Esophagus (tissue), 2 donors: Measurements from ENCODE around the gene DYNC1I2. TPM values are rescaled to one million over a fixed set of nuclear protein-coding genes. Genes with fewer than 3 reads are reported as not detected.

Source experiments
- H3K27ac ChIP-seq, 2 donors: one replicate each; pipeline ENCODE4 v1.5.1; 2013; ENCODE audit warnings: low read depth in 2 of 2, mild to moderate bottlenecking in 2 of 2, inconsistent platforms in 1 of 2, low read length in 1 of 2, moderate library complexity in 1 of 2
- H3K27me3 ChIP-seq, 2 donors: one replicate each; pipeline ENCODE4 v1.6.1; 2013; ENCODE audit warnings: low read length in 2 of 2, control low read depth in 1 of 2, mild to moderate bottlenecking in 1 of 2; ENCODE audit not compliant: insufficient read depth in 2 of 2, control insufficient read depth in 1 of 2
- H3K36me3 ChIP-seq, 2 donors: one replicate each; pipeline ENCODE4 v1.6.1; 2013; ENCODE audit warnings: low read length in 1 of 2; ENCODE audit not compliant: control insufficient read depth in 2 of 2, insufficient read depth in 2 of 2
- H3K4me1 ChIP-seq, 2 donors: one replicate each; pipeline ENCODE4 v1.6.1; 2013; ENCODE audit warnings: low read length in 1 of 2; ENCODE audit not compliant: control insufficient read depth in 2 of 2, insufficient read depth in 2 of 2
- H3K4me3 ChIP-seq, 2 donors: one replicate each; pipeline ENCODE4 v1.5.1; 2013; ENCODE audit warnings: low read length in 2 of 2, mild to moderate bottlenecking in 2 of 2, low read depth in 1 of 2, moderate library complexity in 1 of 2
- H3K9me3 ChIP-seq, 2 donors: one replicate each; pipeline ENCODE4 v1.6.1; 2013; ENCODE audit warnings: mild to moderate bottlenecking in 2 of 2, low read depth in 1 of 2, low read length in 1 of 2, moderate library complexity in 1 of 2; ENCODE audit not compliant: control insufficient read depth in 2 of 2, insufficient read depth in 1 of 2
- WGBS, 2 donors: extraction: QIAGEN DNeasy Blood & Tissue Kit; methylation state at CpG; one replicate each; pipeline ENCODE4 v1.1.7; 2013; 5-methylcytosine and 5-hydroxymethylcytosine counted together
- polyA plus RNA-seq, 2 donors: library from polyadenylated mRNA; stranded (reverse); fragments of 200-250 nt; gene quantifications; one replicate each; pipeline ENCODE4 v1.2.3, GENCODE V29; 2013
- donor health status: healthy with polysubstance abuse.
- donor health status: Bipolar disorder and iron deficiency.

The DYNC1I2 gene
- polyA plus RNA-seq, 2 donors: 45.0 to 73.9 TPM

DNA sequence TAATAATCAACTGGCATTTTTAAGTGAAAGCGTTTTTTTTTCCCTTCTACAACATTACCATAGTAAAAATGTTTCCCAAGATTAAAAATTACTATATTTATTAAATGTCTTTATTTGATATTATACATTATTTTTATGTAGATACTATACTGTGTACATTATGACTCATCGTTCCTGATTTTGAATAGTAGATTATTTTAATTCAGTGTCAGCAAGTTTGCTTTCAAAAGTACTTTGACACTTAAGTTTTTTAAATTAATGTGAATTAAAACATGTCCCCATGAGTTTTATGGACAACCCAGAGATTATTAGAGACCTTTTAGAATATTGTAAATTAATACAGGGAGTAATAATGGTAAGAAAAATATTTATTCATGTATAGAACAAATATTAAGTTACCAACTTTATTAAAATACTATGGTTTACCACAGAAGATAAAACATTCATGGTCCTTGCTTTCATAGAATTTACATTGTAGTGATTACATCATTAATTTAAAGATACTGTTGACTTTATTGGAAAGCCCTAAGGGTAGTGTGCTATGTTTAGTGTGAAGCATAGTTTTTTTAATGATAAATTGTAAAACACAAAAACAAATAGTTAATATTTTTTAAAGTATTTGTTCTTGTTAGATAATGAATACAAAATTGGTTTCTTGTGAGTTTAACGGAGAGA, 21.9 kb downstream of the DYNC1I2 start:
- Histone ChIP-seq H3K27me3 (no peaks in the 10 kb centered on the region), H3K4me3 (no peak overlapping the region), H3K27ac (no peak overlapping the region), H3K36me3 (no peaks in the 10 kb centered on the region), H3K4me1 (no peaks in the 10 kb centered on the region), H3K9me3 (no peaks in the 10 kb centered on the region)
- 74 to 75% methylated on average over 3 of the region's 3 CpGs for WGBS, 2 donors

DNA sequence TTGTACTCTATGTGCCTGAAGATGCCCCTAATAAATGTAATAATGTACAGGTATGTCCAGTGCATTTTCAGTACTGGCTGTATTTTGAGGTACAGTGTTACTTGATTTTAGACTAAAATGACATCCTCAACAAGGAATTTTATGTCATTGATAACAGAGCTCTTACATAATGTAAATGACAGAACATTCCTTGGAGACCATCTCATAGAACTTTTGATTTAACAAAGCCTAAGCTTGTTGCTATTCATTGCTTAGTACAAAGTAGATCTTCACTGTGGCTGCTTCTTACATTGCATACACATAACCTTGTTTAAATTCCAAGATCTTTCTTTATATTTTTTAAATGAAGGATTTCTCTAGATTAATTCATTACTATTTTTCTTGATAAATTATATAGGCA, 24.1 kb downstream of the DYNC1I2 start:
- no peaks in the 10 kb centered on the region for H3K9me3 ChIP-seq
- H3K27ac ChIP-seq: no peak overlapping the region
- H3K4me3 ChIP-seq: no peak overlapping the region
- no peaks in the 10 kb centered on the region for H3K27me3 ChIP-seq
- no peaks in the 10 kb centered on the region for H3K4me1 ChIP-seq
- no peaks in the 10 kb centered on the region for H3K36me3 ChIP-seq

DNA sequence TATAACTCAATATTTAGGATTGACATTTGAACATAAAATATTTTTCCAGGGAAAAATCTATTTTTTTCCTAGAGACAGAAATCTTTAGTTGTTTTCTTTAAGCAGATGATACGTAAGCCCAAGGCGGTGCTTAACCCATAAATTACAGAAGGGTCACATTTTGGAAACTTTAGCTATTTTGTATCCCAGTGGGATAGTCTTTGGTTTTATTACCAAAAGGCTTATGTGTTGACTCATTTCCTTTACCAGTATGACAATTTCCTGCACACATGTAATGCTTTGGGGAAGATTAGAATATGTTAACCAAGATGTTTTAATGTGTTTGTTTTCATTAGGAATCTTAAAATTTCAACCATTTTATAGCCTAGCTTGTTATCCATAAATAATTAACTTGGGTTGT, 24.8 kb downstream of the DYNC1I2 start:
- Histone ChIP-seq H3K4me1 (no peaks in the 10 kb centered on the region), H3K36me3 (no peaks in the 10 kb centered on the region), H3K9me3 (no peaks in the 10 kb centered on the region), H3K27ac (no peak overlapping the region), H3K27me3 (no peaks in the 10 kb centered on the region), H3K4me3 (no peak overlapping the region)
- WGBS, 2 donors: 76 to 89% methylated on average over 2 of the region's 2 CpGs

DNA sequence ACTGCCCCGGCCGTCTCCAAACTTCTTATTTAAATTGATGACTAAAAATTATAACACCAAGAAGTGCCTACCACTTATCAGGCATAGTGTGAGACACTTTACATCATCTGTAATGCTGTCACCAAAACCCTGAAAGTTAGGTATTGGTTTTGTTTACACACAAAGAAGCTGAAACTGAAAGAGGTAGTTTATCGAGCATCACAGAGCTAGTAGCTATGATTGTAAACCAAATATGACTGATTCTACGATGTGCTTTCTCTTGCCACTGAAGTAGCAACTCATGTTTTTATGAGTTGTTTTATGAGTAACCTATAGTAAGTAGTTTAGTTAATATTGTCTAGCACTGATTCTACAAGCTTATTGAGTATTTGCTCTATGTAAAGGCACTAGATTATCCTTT, 31.5 kb downstream of the DYNC1I2 start:
- WGBS, 2 donors: 86 to 91% methylated on average over 4 of the region's 4 CpGs
- no peaks in the 10 kb centered on the region for H3K36me3 ChIP-seq
- H3K27me3 ChIP-seq: no peaks in the 10 kb centered on the region
- H3K4me3 ChIP-seq: no peak overlapping the region
- no peak overlapping the region for H3K27ac ChIP-seq
- no peaks in the 10 kb centered on the region for H3K4me1 ChIP-seq
- H3K9me3 ChIP-seq: no peaks in the 10 kb centered on the region

DNA sequence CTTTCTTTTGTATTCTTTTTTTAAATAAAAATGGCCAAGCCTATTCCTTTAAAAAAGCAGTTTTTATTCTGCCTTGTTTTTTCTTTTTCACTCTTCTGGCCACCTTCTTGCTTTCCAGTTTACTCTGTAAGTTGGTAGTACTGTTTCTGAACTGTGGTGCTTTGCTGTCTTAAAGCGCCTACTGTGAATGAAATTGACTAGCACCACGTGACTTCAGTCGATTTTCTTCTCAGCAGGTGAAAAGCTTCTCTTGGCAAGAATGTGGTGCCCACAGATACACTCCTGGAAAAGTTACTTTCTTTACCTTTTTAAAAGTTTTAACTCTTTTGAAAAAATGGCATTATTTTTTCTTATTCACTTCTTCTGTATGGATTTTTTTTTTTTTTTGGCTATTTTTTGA, 32.4 kb downstream of the DYNC1I2 start:
- H3K4me1 ChIP-seq: no peaks in the 10 kb centered on the region
- no peaks in the 10 kb centered on the region for H3K9me3 ChIP-seq
- no peaks in the 10 kb centered on the region for H3K27me3 ChIP-seq
- 94 to 98% methylated on average over 3 of the region's 3 CpGs for WGBS, 2 donors
- H3K4me3 ChIP-seq: no peak overlapping the region
- no peak overlapping the region for H3K27ac ChIP-seq
- H3K36me3 ChIP-seq: peaks cover 0 to 4% of the 10 kb centered on the region in 2 donors

DNA sequence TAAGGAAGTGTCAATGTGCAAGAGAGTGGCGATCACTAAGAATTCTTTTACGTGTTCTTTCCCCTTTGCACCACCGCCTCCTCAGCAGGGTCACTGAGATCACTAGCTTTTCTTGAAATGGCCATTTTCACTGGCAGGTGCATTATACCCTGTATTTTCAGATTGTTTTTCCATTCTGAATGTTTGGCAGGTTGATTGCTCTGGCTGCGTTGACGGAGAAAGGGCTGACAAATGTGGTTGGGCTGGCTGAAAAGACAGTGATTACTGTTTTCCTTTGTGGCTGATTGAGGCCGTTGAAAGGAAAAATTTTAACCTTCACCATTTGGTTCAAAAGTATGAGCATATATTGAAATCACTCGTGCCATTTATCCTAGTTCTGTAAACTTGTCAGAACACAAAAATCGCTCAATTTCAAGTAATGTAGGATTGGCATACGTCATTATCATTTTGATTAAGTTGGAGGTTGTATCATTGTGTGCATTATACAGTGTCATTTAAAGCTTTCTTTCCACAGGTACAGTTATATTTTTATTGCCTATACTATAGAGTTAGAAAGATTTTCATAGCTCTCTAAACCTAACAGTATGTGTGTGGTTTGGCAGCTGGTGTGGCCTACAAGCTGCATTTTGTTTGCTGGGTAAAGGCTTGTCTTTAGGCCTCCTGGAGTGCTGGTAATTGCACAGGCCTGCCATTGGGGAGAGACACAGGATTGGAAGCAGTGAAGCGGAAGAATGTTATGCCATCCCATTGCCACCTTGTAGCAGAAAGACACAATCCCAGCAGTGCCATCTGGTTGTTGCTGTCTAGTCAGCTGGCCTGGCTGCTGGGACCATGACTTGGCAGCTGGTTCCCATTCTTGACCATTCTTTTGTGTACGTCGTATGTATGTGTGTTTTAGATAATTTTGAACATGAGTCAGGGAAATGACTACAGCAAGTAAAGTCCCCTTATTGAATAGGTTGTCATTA, 36.7 kb downstream of the DYNC1I2 start:
- no peaks in the 10 kb centered on the region for H3K4me1 ChIP-seq
- WGBS, 2 donors: 81 to 87% methylated on average over 12 of the region's 12 CpGs
- H3K4me3 ChIP-seq: no peak overlapping the region
- H3K9me3 ChIP-seq: no peaks in the 10 kb centered on the region
- H3K27me3 ChIP-seq: no peaks in the 10 kb centered on the region
- no peak overlapping the region for H3K27ac ChIP-seq
- H3K36me3 ChIP-seq: peaks cover 0 to 4% of the 10 kb centered on the region in 2 donors

DNA sequence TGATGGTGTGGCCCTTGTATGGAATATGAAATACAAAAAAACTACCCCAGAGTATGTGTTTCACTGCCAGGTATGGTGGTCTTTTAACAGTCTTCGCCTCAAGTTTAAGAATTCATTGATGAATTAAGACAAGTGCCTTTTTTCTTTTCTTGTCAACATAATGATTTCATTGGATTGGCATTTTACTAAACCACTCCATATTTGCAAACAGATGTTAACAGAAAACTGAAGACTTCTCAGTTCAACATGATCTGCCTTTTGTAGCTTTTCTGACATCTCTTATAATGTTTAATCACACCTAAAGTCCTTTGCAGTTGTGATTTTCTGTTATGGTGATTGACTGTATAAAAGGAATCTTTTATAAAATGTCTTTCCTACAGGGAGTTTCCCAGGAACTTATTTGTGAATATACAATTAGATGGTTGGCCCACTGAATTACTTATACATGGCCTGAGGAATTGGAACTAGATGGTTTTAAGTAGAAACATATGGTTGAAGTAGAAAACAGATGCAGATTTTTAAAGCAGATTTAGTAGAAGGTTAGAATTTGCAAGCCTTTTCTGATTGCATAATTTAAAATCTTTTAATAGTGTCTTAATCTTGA, 39.7 kb downstream of the DYNC1I2 start:
- 92 to 94% methylated on average over 1 of the region's 1 CpG for WGBS, 2 donors
- Histone ChIP-seq H3K4me3 (no peak overlapping the region), H3K27me3 (no peaks in the 10 kb centered on the region), H3K27ac (no peak overlapping the region), H3K4me1 (no peaks in the 10 kb centered on the region), H3K9me3 (no peaks in the 10 kb centered on the region), H3K36me3 (peaks cover 0 to 8% of the 10 kb centered on the region in 2 donors)

DNA sequence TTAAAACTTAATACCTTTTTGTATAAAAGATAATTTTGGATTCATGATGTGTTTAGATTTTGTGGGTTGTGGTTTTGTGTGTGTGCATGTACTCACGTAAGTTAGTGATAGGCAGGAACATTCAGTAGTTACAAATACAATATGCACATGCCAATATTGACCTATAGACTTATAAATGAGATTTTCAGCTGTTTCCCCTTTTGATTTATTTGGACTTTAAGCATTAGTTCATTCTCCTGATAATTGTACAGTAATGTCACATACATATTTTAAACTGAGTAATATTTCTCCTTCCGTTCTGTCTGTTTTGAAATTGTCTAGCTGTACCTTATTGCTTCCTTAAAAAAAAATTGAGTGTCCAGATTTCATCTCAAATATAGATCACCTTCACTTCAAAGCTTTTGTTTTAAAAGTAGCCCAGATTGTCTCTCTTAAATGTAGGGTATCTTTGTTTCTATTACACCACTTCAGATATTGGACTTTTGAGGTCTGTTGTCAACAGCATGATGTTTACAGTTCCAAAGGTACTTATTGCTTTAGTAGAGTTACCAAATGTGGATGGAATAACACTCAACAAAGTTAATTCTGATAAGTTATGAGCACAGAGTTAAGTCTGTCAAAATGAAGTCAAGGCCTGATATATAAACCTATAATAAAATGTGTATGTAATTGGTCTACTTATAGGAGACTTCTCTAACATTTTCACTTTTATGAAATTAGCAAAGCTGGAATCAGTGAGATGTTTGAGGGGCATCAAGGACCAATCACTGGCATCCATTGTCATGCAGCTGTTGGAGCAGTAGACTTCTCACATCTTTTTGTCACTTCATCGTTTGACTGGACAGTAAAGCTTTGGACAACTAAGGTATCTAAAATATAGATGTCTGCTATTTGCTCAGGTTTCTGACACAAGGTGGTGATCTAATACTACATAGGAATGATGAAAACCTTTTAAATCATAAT, 42.0 kb downstream of the DYNC1I2 start:
- no peak overlapping the region for H3K4me3 ChIP-seq
- H3K36me3 ChIP-seq: peaks cover under 1 to 8% of the 10 kb centered on the region in 2 donors
- H3K27ac ChIP-seq: no peak overlapping the region
- 76 to 89% methylated on average over 3 of the region's 3 CpGs for WGBS, 2 donors
- H3K27me3 ChIP-seq: no peaks in the 10 kb centered on the region
- no peaks in the 10 kb centered on the region for H3K9me3 ChIP-seq
- no peaks in the 10 kb centered on the region for H3K4me1 ChIP-seq

DNA sequence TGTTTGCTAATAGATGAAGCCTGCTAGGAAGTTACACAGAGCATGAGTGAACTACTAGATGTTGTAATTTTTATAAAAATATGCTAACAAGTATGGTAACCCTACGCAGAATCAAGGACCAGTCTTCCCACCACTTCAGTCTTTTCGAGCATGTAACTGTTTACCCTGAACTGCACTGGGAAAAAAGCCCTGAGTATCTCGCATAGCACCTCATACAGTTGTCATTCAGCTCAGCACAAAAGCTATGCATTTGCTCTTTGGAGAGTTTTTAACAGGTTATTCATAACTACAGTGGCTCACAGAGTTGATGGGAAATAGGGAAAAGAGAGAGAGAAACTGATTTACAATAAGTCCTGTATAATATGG, 42.7 kb downstream of the DYNC1I2 start:
- 65 to 67% methylated on average over 3 of the region's 3 CpGs for WGBS, 2 donors
- no peaks in the 10 kb centered on the region for H3K4me1 ChIP-seq
- H3K4me3 ChIP-seq: no peak overlapping the region
- H3K9me3 ChIP-seq: no peaks in the 10 kb centered on the region
- H3K27ac ChIP-seq: no peak overlapping the region
- no peaks in the 10 kb centered on the region for H3K27me3 ChIP-seq
- peaks cover 3 to 5% of the 10 kb centered on the region in 2 donors for H3K36me3 ChIP-seq
